HG02610 (cell line): Measurements from ENCODE around the gene HYPK.
"Not testable (repeated sequence)": the region's sequence is repeated elsewhere in the genome, so short reads cannot be mapped to it uniquely, and the experiment has no call there.

Source experiments
- ATAC-seq: cut with Tn5 transposase; IDR thresholded peaks from one replicate; pipeline ENCODE4 v1.9.1; 2021; ENCODE audit warnings: mild to moderate bottlenecking, moderate library complexity; ENCODE audit not compliant: unreplicated experiment

HYPK gene

DNA sequence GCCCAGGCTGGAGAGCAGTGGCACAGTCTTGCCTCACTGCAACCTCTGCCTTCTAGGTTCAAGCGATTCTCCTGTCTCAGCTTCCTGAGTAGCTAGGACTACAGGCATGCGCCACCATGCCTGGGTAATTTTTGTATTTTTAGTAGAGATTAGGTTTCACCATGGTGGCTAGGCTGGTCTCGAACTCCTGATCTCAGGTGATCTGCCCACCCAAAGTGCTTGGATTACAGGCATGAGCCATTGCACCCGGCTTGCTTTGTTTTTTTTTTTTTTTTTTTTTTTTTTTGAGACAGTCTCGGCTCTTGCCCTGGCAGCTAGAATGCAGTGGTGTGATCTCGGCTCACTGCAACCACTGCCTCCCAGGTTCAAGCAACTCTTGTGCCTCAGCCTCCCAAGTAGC is 32.1 kb downstream of the HYPK start:
- ATAC-seq: not testable (repeated sequence)

DNA sequence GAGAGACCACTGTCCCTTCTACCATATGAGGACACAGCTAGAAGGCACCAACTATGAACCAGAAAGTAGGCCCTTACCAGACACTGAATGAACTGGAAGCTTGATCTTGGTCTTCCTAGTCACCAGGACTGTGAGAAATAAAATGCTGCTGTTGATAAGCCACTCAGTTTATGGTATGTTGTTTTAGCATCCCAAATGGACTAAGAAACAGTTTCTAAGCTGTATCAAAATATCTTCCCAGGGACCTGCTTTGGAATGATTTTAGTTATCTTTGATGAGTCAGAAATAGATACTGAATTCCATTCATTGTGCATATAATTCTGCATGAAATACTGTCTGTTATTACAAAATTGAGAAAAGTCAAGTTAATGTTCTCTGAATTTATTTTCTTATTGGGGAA is 45.0 kb downstream of the HYPK start:
- no peak for ATAC-seq

DNA sequence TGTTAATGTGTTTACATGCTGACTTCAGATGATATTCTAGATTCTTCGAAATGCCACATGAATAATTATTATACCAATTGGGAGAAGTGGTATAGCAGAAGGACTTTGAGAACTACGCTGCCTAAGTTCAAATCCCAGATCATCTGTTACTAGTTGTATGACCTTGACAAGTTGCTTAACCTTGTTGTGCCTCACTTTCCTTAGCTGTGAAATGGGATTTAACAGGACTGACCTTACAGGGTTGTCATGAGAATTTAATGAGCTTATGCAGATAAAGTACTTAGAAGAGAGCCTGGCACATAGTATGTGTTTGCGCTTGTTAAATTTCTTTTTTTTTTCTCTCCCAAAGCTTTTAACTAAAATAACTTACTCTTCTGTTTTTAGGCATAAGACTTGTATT is 50.9 kb downstream of the HYPK start:
- no peak for ATAC-seq

DNA sequence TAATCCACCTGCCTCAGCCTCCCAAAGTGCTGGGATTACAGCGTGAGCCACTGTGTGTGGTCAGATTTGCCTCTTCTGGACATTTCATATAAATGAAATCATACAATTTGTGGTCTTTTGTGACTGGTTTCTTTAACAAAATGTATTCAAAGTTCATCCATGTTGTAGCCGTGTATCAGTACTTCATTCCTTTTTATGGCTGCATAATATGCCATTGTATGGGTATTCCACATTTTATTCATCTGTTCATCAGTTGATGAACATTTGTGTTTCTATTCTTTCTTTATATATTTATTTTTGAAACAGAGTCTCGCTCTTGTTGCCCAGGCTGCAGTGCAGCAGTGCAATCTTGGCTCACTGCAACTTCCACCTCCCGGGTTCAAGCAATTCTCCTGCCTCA is 52.2 kb downstream of the HYPK start:
- ATAC-seq: no peak
